Measurements from ENCODE around the gene SEPTIN5. TPM values are rescaled to one million over a fixed set of nuclear protein-coding genes. Genes with fewer than 3 reads are reported as not detected.

The SEPTIN5 gene
- total and polyA plus RNA-seq, 7 donors, result 3.7 to 10.9 (median 7.0) TPM

GRCh38 chr22:19733755-19734154 lies 19.5 kb downstream of the SEPTIN5 start:
- Histone ChIP-seq H3K36me3 (ENCODE audit: insufficient read depth in 1 of 2, low read depth in 1 of 2) (no peaks in the 10 kb centered on the region), H3K4me1 (no peaks in the 10 kb centered on the region), H3K27ac (no peak overlapping the region), H3K4me3 (no peak overlapping the region), H3K27me3 (ENCODE audit: insufficient read depth in 3 of 3, low read length in 2 of 3) (no peaks in the 10 kb centered on the region), H3K9me3 (no peaks in the 10 kb centered on the region)
- intact Hi-C loops (cut with DNase I), result loop anchor here in 1 of 2 donors (5.0 kb wide), 1 partner anchor 119 kb away; the partner anchor contains the start of genes GNB1L and RTL10
- WGBS, 3 donors, result 72 to 89% (median 74%) methylated on average over 5 of the region's 5 CpGs
- no peak for TF ChIP-seq CTCF (IDR thresholded peaks at IDR 0.05)
- ATAC-seq (no peak), DNase-seq (no peak)

- H3K27ac ChIP-seq, result no peak overlapping the region
- WGBS, 3 donors, result 92 to 94% (median 92%) methylated on average over 7 of the region's 7 CpGs
- no peak for TF ChIP-seq CTCF (IDR thresholded peaks at IDR 0.05)
- H3K27me3 ChIP-seq (ENCODE audit: insufficient read depth in 3 of 3, low read length in 2 of 3), result no peaks in the 10 kb centered on the region
- no peaks in the 10 kb centered on the region for H3K9me3 ChIP-seq
- H3K4me1 ChIP-seq, result no peaks in the 10 kb centered on the region
- intact Hi-C loops (cut with DNase I), result loop anchor here in 1 of 2 donors (5.0 kb wide), 1 partner anchor 118 kb away; the partner anchor contains the start of genes GNB1L and RTL10
- H3K4me3 ChIP-seq, result no peak overlapping the region
- no peak for ATAC-seq
- no peaks in the 10 kb centered on the region for H3K36me3 ChIP-seq (ENCODE audit: insufficient read depth in 1 of 2, low read depth in 1 of 2)
- no peak for DNase-seq
These were observed 19.9 kb downstream of the SEPTIN5 start for GRCh38 chr22:19734163-19734562.

- Histone ChIP-seq H3K27me3 (ENCODE audit: insufficient read depth in 3 of 3, low read length in 2 of 3) (no peaks in the 10 kb centered on the region), H3K4me3 (no peak overlapping the region), H3K4me1 (no peaks in the 10 kb centered on the region), H3K9me3 (no peaks in the 10 kb centered on the region), H3K36me3 (ENCODE audit: insufficient read depth in 1 of 2, low read depth in 1 of 2) (no peaks in the 10 kb centered on the region), H3K27ac (no peak overlapping the region)
- 86 to 98% (median 96%) methylated on average over 5 of the region's 5 CpGs for WGBS, 3 donors
- intact Hi-C loops (cut with DNase I), result loop anchor here in 1 of 2 donors (5.0 kb wide), 1 partner anchor 117 kb away; the partner anchor contains the start of genes GNB1L and RTL10
- no peak for ATAC-seq
- no peak for TF ChIP-seq CTCF (IDR thresholded peaks at IDR 0.05)
- no peak for DNase-seq
These were observed 20.6 kb downstream of the SEPTIN5 start for GRCh38 chr22:19734837-19735382.

- Histone ChIP-seq H3K27me3 (ENCODE audit: insufficient read depth in 3 of 3, low read length in 2 of 3) (no peaks in the 10 kb centered on the region), H3K27ac (no peak overlapping the region), H3K4me1 (no peaks in the 10 kb centered on the region), H3K36me3 (ENCODE audit: insufficient read depth in 1 of 2, low read depth in 1 of 2) (no peaks in the 10 kb centered on the region), H3K9me3 (no peaks in the 10 kb centered on the region), H3K4me3 (no peak overlapping the region)
- ATAC-seq (no peak), DNase-seq (no peak)
- intact Hi-C loops (cut with DNase I), result no loop called here
- WGBS, 3 donors, result 79 to 89% (median 80%) methylated on average over 21 of the region's 21 CpGs
- no peak for TF ChIP-seq CTCF (IDR thresholded peaks at IDR 0.05)
These were observed 21.6 kb downstream of the SEPTIN5 start for GRCh38 chr22:19735665-19736510.
